ENCODE measurements around the gene B3GNT2.

Gene B3GNT2

GRCh38 chr2:62194558-62195420 lies 1.1 kb upstream of the B3GNT2 start:
- ChIA-PET CTCF (no interaction called here), POLR2A (no interaction called here)
- no peak overlapping the region for H3K4me3 ChIP-seq (ENCODE audit: low read depth, low read length)
- peaks cover 3% of the 10 kb centered on the region for H3K4me1 ChIP-seq (ENCODE audit: control insufficient read depth, insufficient read depth, low read length)
- H3K9me3 ChIP-seq (ENCODE audit: control insufficient read depth, insufficient read depth, low read depth, low read length): no peaks in the 10 kb centered on the region
- no peak overlapping the region; the same call in 1 of the 2 replicates for H3K27ac ChIP-seq (ENCODE audit: extremely low read depth, low read depth, low read length)
- H3K36me3 ChIP-seq (ENCODE audit: control insufficient read depth in 2 of 2, insufficient read depth in 1 of 2, low read length in 2 of 2): no peaks in the 10 kb centered on the region
- TF ChIP-seq ZNF350 (tag by site-specific recombination; IDR thresholded peaks at IDR 0.05) (no peak), ZNF223 (tag by site-specific recombination; IDR thresholded peaks at IDR 0.05) (no peak), ZNF777 (tag by site-specific recombination; IDR thresholded peaks at IDR 0.05; ENCODE audit: borderline replicate concordance) (no peak), ZBTB49 (tag by site-specific recombination; IDR thresholded peaks at IDR 0.05; ENCODE audit: low read depth) (no peak), ZNF747 (tag by site-specific recombination; IDR thresholded peaks at IDR 0.05) (no peak), ZNF530 (tag by site-specific recombination; IDR thresholded peaks at IDR 0.05; ENCODE audit: low read depth) (no peak), ZNF654 (tag by site-specific recombination; IDR thresholded peaks at IDR 0.05; ENCODE audit: low read depth) (no peak), ZBTB8A (tag by site-specific recombination; IDR thresholded peaks at IDR 0.05) (no peak), ZSCAN30 (tag by site-specific recombination; IDR thresholded peaks at IDR 0.05) (no peak), ZNF274 (IDR thresholded peaks at IDR 0.05; ENCODE audit: low read length) (no peak), ZNF274 (tag by site-specific recombination; IDR thresholded peaks at IDR 0.05; ENCODE audit: borderline replicate concordance) (no peak), ZNF792 (tag by site-specific recombination; IDR thresholded peaks at IDR 0.05) (no peak), ZNF426 (tag by site-specific recombination; IDR thresholded peaks at IDR 0.05) (no peak), ZNF501 (tag by site-specific recombination; IDR thresholded peaks at IDR 0.05) (no peak), ZNF26 (tag by site-specific recombination; IDR thresholded peaks at IDR 0.05) (no peak), ZNF629 (tag by site-specific recombination; IDR thresholded peaks at IDR 0.05) (no peak)

GRCh38 chr2:62196278-62196901 lies 475 bp downstream of the B3GNT2 start:
- H3K4me1 ChIP-seq (ENCODE audit: control insufficient read depth, insufficient read depth, low read length): peaks cover 12% of the 10 kb centered on the region
- no peaks in the 10 kb centered on the region for H3K36me3 ChIP-seq (ENCODE audit: control insufficient read depth in 2 of 2, insufficient read depth in 1 of 2, low read length in 2 of 2)
- H3K4me3 ChIP-seq (ENCODE audit: low read depth, low read length): peak overlapping the region; percentile 94
- ChIA-PET POLR2A (interaction anchor here (0.5 to 1.0 kb wide), 3 partner anchors 17 to 261 kb away, joined by 3 to 5 read pairs (median 3); no protein-coding TSS in a partner anchor), CTCF (no interaction called here)
- no peaks in the 10 kb centered on the region for H3K9me3 ChIP-seq (ENCODE audit: control insufficient read depth, insufficient read depth, low read depth, low read length)
- H3K27ac ChIP-seq (ENCODE audit: extremely low read depth, low read depth, low read length): peak overlapping the region; percentile 89
- peak; percentile 40; the same call in 1 of the 2 replicates for TF ChIP-seq ZNF366 (tag by site-specific recombination; conservative IDR thresholded peaks at IDR 0.05)
- no peak for TF ChIP-seq ZSCAN5A (tag by site-specific recombination; IDR thresholded peaks at IDR 0.05)
- peak; percentile 83 for TF ChIP-seq CTCF (tag by site-specific recombination; IDR thresholded peaks at IDR 0.05)
- TF ChIP-seq ZBTB7A (tag by site-specific recombination; IDR thresholded peaks at IDR 0.05; ENCODE audit: low read depth): 0 out of 2 replicates have a peak, but pooled peaks have one; percentile 15
- TF ChIP-seq ZNF76 (tag by site-specific recombination; IDR thresholded peaks at IDR 0.05; ENCODE audit: borderline replicate concordance, low read depth): peak; percentile 68
- TF ChIP-seq ZNF510 (tag by site-specific recombination; IDR thresholded peaks at IDR 0.05; ENCODE audit: insufficient replicate concordance): no peak
- peak; percentile 83 for TF ChIP-seq ZBTB26 (tag by site-specific recombination; optimal IDR thresholded peaks at IDR 0.05)
